ENCODE data around the gene PIGQ.

DNA sequence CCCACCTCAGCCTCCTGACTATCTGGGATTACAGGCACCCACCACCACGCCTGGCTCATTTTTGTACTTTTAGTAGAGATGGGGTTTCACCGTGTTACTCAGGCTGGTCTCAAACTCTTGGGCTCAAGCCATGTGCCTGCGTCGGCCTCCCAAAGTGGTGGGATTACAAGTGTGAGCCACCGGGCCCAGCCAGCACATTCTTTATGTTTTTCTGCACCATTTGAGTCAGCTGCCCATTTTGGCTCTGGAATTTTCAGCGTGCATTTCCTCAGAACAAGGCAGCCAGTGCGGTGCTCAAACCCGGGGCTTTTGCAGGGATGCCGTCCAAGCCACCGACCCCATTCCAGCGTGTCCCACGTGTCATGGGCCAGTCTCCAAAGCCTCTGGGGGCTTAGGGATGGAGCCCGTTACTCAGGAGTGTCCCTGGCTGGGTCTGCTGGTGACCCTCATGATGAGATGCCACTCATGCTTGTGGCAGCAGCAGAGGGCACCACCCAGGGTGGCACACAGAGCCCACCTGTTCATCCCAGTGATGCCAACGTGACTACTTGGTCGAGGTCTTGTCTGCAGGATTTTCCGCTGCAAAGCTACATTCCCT lies 16.4 kb downstream of the PIGQ start:
- TF ChIP-seq, protein P1, sequence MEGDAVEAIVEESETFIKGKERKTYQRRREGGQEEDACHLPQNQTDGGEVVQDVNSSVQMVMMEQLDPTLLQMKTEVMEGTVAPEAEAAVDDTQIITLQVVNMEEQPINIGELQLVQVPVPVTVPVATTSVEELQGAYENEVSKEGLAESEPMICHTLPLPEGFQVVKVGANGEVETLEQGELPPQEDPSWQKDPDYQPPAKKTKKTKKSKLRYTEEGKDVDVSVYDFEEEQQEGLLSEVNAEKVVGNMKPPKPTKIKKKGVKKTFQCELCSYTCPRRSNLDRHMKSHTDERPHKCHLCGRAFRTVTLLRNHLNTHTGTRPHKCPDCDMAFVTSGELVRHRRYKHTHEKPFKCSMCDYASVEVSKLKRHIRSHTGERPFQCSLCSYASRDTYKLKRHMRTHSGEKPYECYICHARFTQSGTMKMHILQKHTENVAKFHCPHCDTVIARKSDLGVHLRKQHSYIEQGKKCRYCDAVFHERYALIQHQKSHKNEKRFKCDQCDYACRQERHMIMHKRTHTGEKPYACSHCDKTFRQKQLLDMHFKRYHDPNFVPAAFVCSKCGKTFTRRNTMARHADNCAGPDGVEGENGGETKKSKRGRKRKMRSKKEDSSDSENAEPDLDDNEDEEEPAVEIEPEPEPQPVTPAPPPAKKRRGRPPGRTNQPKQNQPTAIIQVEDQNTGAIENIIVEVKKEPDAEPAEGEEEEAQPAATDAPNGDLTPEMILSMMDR (IDR thresholded peaks at IDR 0.05): no peak
- no peak for TF ChIP-seq EP300 (IDR thresholded peaks at IDR 0.05; ENCODE audit: low read depth)
- no peak for TF ChIP-seq POLR2A (IDR thresholded peaks at IDR 0.05)
- no peak for TF ChIP-seq POLR2AphosphoS5 (IDR thresholded peaks at IDR 0.05)

Measured in transverse colon (tissue), 4 donors.